HG03354 (cell line): ENCODE results near the gene TMEM115.

Source experiments
- ATAC-seq: cut with Tn5 transposase; IDR thresholded peaks from one replicate; pipeline ENCODE4 v1.9.1; 2021; ENCODE audit warnings: mild to moderate bottlenecking; ENCODE audit not compliant: unreplicated experiment, poor library complexity, severe bottlenecking

Gene TMEM115

GRCh38 chr3:50354186-50354764, 5.0 kb downstream of the TMEM115 start:
- ATAC-seq = no peak

- no peak for ATAC-seq
Observed at GRCh38 chr3:50353245-50354004, 5.9 kb downstream of the TMEM115 start.

GRCh38 chr3:50352781-50353180, 6.5 kb downstream of the TMEM115 start:
- ATAC-seq = no peak

- no peak for ATAC-seq
Observed at GRCh38 chr3:50351323-50351697, 8.0 kb downstream of the TMEM115 start.

- peak; percentile 89 for ATAC-seq
Observed at GRCh38 chr3:50350527-50351322, 8.6 kb downstream of the TMEM115 start, which contains the start of the genes CYB561D2 and NPRL2. Gene CYB561D2, plus strand, starts transcription at chr3:50350862. Its CDS starts 572 bp downstream, at chr3:50351434. Gene NPRL2, minus strand, starts transcription at chr3:50350775. Its CDS starts 123 bp downstream, at chr3:50350652.

- ATAC-seq = no peak
Observed at GRCh38 chr3:50350213-50350526, 9.2 kb downstream of the TMEM115 start.

GRCh38 chr3:50347187-50347813, 12.0 kb downstream of the TMEM115 start:
- no peak for ATAC-seq

GRCh38 chr3:50345586-50346234, 13.6 kb downstream of the TMEM115 start, which contains the start of gene ZMYND10:
Gene ZMYND10, minus strand, starts transcription at chr3:50345732. Its CDS starts 153 bp downstream, at chr3:50345579.
- ATAC-seq = peak; percentile 33

- no peak for ATAC-seq
Observed at GRCh38 chr3:50345008-50345407, 14.3 kb downstream of the TMEM115 start.

- ATAC-seq = no peak
Observed at GRCh38 chr3:50342813-50343633, 16.3 kb downstream of the TMEM115 start.

GRCh38 chr3:50341996-50342650, 17.2 kb downstream of the TMEM115 start:
- ATAC-seq = no peak

- ATAC-seq = no peak
Observed at GRCh38 chr3:50341537-50341936, 17.8 kb downstream of the TMEM115 start.

- ATAC-seq = no peak
Observed at GRCh38 chr3:50340448-50341329, 18.6 kb downstream of the TMEM115 start, which contains the start of gene RASSF1. Gene RASSF1, minus strand, starts transcription at chr3:50340836. Its CDS starts 31 bp downstream, at chr3:50340805.

- ATAC-seq = no peak
Observed at GRCh38 chr3:50340147-50340447, 19.2 kb downstream of the TMEM115 start.

GRCh38 chr3:50339485-50340146, 19.7 kb downstream of the TMEM115 start:
- no peak for ATAC-seq

GRCh38 chr3:50338965-50339364, 20.4 kb downstream of the TMEM115 start:
- ATAC-seq = no peak
